ENCODE measurements around the gene SLC25A21.

SLC25A21 gene

DNA sequence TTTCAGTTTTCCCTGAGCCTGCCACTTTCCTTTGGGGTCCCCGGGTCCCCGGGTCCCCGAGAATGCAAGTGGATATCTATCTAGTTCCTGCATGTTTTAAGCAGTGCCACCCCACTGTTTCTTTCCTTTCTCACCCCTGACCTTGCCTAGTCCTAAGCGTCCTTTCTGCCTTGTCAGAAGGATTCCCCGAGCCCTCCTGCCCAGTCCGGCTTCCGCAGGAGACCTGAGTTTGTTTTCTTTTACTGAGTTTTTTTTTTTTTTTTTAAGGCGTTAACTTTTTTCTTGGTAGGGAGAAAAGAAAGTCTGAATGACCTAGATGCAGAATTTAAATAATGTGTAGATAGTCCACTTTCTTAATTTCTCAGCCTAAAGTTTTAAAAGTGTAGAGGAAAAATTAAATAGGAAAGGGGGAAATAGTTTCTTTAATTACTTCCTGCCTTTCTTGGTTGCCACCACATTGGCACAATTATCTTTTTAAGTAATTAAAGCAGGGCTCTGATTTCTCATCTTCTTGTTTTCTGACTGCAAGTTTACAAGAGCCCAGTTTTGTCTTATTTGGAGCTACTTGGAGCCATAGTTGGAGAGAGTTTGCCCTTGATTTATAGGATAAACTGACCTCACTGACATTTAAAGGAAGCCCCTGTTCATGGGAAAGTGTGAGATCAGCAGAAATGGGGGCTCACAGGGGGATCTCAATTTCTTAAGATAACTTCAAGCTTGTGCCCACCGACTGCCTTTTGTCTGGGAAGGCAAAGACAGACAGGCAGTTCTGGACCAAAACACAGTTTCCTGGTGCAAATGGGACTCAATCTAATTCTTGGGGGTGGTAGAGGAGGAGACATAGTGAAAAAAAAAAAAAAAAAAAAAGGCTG is 507.8 kb downstream of the SLC25A21 start:
- Histone ChIP-seq H2BK120ac (ENCODE audit: insufficient read depth, low read length, poor library complexity) (no peak overlapping the region), H3K4me1 (ENCODE audit: control insufficient read depth in 1 of 2, insufficient read depth in 2 of 2, low read length in 2 of 2) (peaks cover 24 to 26% of the 10 kb centered on the region in 2 experiments), H3K14ac (ENCODE audit: low read length) (no peak overlapping the region), H3K4me2 (ENCODE audit: low read length) (no peak overlapping the region), H3K27me3 (ENCODE audit: insufficient read depth, low read length) (peaks cover 67% of the 10 kb centered on the region), H3K79me2 (ENCODE audit: control insufficient read depth, insufficient read depth, low read length, poor library complexity) (no peaks in the 10 kb centered on the region), H2AK5ac (ENCODE audit: low read length) (no peak overlapping the region), H3K4me3 (ENCODE audit: low read depth, low read length) (no peak overlapping the region), H3K9me3 (ENCODE audit: insufficient read depth, low read depth, low read length) (peaks cover 12% of the 10 kb centered on the region), H3K27ac (ENCODE audit: low read depth, low read length) (no peak overlapping the region), H3K23ac (ENCODE audit: low read length) (no peak overlapping the region), H4K12ac (ENCODE audit: low read depth, low read length) (no peak overlapping the region), H2BK5ac (ENCODE audit: low read depth, low read length, poor library complexity) (no peak overlapping the region), H3K4ac (ENCODE audit: low read depth, low read length) (no peak overlapping the region), H2BK12ac (ENCODE audit: low read length) (no peak overlapping the region), H3K36me3 (ENCODE audit: control insufficient read depth in 1 of 2, insufficient read depth in 2 of 2, low read length in 2 of 2) (no peaks in the 10 kb centered on the region), H3K79me1 (ENCODE audit: low read length) (no peaks in the 10 kb centered on the region), H2AFZ (ENCODE audit: insufficient read depth, low read length, poor library complexity) (no peak overlapping the region), H4K91ac (ENCODE audit: low read depth, low read length) (no peak overlapping the region), H3K9ac (ENCODE audit: low read length) (no peak overlapping the region), H3K18ac (ENCODE audit: low read length) (no peak overlapping the region), H4K8ac (ENCODE audit: low read depth, low read length) (no peak overlapping the region)
- WGBS (ENCODE audit: extremely low coverage, insufficient coverage, insufficient read length): no CpG with 5 or more reads among the region's 9 CpGs
- no peak for DNase-seq

DNA sequence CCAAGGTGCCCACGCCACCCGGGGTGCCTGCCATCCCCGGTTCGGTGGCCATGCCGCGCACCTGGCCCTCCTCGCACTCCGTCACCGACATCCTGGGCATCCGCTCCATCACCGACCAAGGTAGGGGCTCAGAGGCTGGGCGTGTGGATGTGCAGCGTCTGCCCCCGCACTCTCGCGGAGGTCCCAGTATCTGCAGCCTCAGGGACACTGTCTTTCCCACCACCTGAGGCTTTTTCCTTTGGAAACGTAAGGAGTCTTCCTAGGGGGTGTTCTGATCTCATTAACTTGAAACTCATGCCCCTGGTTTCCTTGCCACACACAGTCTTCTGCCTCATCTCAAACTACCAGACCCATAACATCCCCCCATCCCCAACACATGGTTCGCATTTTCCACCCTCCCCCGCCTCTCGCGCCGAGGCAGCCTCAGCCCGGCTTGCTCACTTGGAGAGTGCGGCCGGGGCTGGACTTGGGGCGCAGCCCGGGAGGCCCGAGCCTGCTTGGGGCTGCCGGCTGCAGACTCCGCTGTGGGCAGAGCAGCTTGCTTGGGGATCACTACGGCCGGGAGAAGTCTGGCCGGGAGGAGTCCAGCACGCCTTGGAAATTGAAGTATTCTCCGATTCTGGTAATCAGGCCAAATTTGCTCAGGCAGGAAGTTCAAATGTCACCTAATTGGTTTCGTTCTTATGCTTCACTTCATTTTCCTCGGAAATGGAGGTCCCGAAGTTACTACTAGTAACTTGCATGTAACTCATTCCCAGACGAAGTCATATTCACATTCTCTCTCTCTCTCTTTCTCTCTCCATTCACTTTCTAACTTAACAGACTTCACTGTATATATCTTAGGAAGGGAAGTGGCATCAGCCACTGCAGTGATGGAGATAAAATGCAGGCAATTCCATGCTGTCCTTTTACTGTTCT is 508.7 kb downstream of the SLC25A21 start:
- H4K91ac ChIP-seq (ENCODE audit: low read depth, low read length): no peak overlapping the region
- H3K79me1 ChIP-seq (ENCODE audit: low read length): no peaks in the 10 kb centered on the region
- H2BK120ac ChIP-seq (ENCODE audit: insufficient read depth, low read length, poor library complexity): no peak overlapping the region
- H3K9me3 ChIP-seq (ENCODE audit: insufficient read depth, low read depth, low read length): peaks cover 12% of the 10 kb centered on the region
- no peak overlapping the region for H4K12ac ChIP-seq (ENCODE audit: low read depth, low read length)
- H4K8ac ChIP-seq (ENCODE audit: low read depth, low read length): no peak overlapping the region
- no peak overlapping the region for H3K4me3 ChIP-seq (ENCODE audit: low read depth, low read length)
- H3K27me3 ChIP-seq (ENCODE audit: insufficient read depth, low read length): peaks cover 76% of the 10 kb centered on the region
- no peak overlapping the region for H3K14ac ChIP-seq (ENCODE audit: low read length)
- no peak overlapping the region for H3K23ac ChIP-seq (ENCODE audit: low read length)
- H3K18ac ChIP-seq (ENCODE audit: low read length): no peak overlapping the region
- no peak overlapping the region for H2AK5ac ChIP-seq (ENCODE audit: low read length)
- H3K4me2 ChIP-seq (ENCODE audit: low read length): peak overlapping the region; percentile 82
- no CpG with 5 or more reads among the region's 39 CpGs for WGBS (ENCODE audit: extremely low coverage, insufficient coverage, insufficient read length)
- H3K27ac ChIP-seq (ENCODE audit: low read depth, low read length): no peak overlapping the region
- DNase-seq: no peak
- no peaks in the 10 kb centered on the region for H3K79me2 ChIP-seq (ENCODE audit: control insufficient read depth, insufficient read depth, low read length, poor library complexity)
- no peak overlapping the region for H3K4ac ChIP-seq (ENCODE audit: low read depth, low read length)
- no peak overlapping the region for H3K9ac ChIP-seq (ENCODE audit: low read length)
- no peak overlapping the region for H2AFZ ChIP-seq (ENCODE audit: insufficient read depth, low read length, poor library complexity)
- H2BK12ac ChIP-seq (ENCODE audit: low read length): no peak overlapping the region
- H2BK5ac ChIP-seq (ENCODE audit: low read depth, low read length, poor library complexity): no peak overlapping the region
- H3K36me3 ChIP-seq (ENCODE audit: control insufficient read depth in 1 of 2, insufficient read depth in 2 of 2, low read length in 2 of 2): no peaks in the 10 kb centered on the region
- peaks cover 24 to 26% of the 10 kb centered on the region in 2 experiments for H3K4me1 ChIP-seq (ENCODE audit: control insufficient read depth in 1 of 2, insufficient read depth in 2 of 2, low read length in 2 of 2)

DNA sequence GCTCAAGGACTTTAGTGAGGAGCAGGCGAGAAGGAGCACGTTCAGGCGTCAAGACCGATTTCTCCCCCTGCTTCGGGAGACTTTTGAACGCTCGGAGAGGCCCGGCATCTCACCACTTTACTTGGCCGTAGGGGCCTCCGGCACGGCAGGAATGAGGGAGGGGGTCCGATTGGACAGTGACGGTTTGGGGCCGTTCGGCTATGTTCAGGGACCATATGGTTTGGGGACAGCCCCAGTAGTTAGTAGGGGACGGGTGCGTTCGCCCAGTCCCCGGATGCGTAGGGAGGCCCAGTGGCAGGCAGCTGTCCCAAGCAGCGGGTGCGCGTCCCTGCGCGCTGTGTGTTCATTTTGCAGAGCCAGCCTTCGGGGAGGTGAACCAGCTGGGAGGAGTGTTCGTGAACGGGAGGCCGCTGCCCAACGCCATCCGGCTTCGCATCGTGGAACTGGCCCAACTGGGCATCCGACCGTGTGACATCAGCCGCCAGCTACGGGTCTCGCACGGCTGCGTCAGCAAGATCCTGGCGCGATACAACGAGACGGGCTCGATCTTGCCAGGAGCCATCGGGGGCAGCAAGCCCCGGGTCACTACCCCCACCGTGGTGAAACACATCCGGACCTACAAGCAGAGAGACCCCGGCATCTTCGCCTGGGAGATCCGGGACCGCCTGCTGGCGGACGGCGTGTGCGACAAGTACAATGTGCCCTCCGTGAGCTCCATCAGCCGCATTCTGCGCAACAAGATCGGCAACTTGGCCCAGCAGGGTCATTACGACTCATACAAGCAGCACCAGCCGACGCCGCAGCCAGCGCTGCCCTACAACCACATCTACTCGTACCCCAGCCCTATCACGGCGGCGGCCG is 509.6 kb downstream of the SLC25A21 start:
- peak overlapping the region; percentile 82 for H3K4me2 ChIP-seq (ENCODE audit: low read length)
- no peak overlapping the region for H2BK5ac ChIP-seq (ENCODE audit: low read depth, low read length, poor library complexity)
- H2AFZ ChIP-seq (ENCODE audit: insufficient read depth, low read length, poor library complexity): peak overlapping the region; percentile 57
- H3K4me1 ChIP-seq (ENCODE audit: control insufficient read depth in 1 of 2, insufficient read depth in 2 of 2, low read length in 2 of 2): peaks cover 26% of the 10 kb centered on the region in 2 experiments
- no peak for DNase-seq
- no peak overlapping the region for H2BK120ac ChIP-seq (ENCODE audit: insufficient read depth, low read length, poor library complexity)
- H3K23ac ChIP-seq (ENCODE audit: low read length): no peak overlapping the region
- WGBS (ENCODE audit: extremely low coverage, insufficient coverage, insufficient read length): no CpG with 5 or more reads among the region's 71 CpGs
- H3K14ac ChIP-seq (ENCODE audit: low read length): no peak overlapping the region
- H3K4ac ChIP-seq (ENCODE audit: low read depth, low read length): no peak overlapping the region
- no peaks in the 10 kb centered on the region for H3K79me2 ChIP-seq (ENCODE audit: control insufficient read depth, insufficient read depth, low read length, poor library complexity)
- H2BK12ac ChIP-seq (ENCODE audit: low read length): no peak overlapping the region
- no peaks in the 10 kb centered on the region for H3K36me3 ChIP-seq (ENCODE audit: control insufficient read depth in 1 of 2, insufficient read depth in 2 of 2, low read length in 2 of 2)
- peaks cover 85% of the 10 kb centered on the region for H3K27me3 ChIP-seq (ENCODE audit: insufficient read depth, low read length)
- H3K4me3 ChIP-seq (ENCODE audit: low read depth, low read length): peak overlapping the region; percentile 41
- no peak overlapping the region for H4K8ac ChIP-seq (ENCODE audit: low read depth, low read length)
- H4K91ac ChIP-seq (ENCODE audit: low read depth, low read length): no peak overlapping the region
- no peaks in the 10 kb centered on the region for H3K79me1 ChIP-seq (ENCODE audit: low read length)
- no peak overlapping the region for H4K12ac ChIP-seq (ENCODE audit: low read depth, low read length)
- H3K9ac ChIP-seq (ENCODE audit: low read length): no peak overlapping the region
- no peak overlapping the region for H2AK5ac ChIP-seq (ENCODE audit: low read length)
- H3K18ac ChIP-seq (ENCODE audit: low read length): no peak overlapping the region
- no peak overlapping the region for H3K27ac ChIP-seq (ENCODE audit: low read depth, low read length)
- peaks cover 12% of the 10 kb centered on the region for H3K9me3 ChIP-seq (ENCODE audit: insufficient read depth, low read depth, low read length)

DNA sequence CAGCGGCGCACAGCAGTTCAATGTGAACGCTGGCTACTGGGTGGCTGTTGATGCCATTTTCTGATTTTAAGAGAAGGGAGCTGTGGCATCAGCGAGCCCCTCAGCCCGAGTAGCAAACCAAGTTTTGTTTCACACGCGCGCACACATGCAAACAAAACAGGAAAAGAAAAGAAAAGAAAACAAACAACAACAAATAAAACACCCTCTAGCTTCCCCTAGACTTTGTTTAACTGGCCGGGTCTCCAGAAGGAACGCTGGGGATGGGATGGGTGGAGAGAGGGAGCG is 510.2 kb downstream of the SLC25A21 start:
- no peak overlapping the region for H2AFZ ChIP-seq (ENCODE audit: insufficient read depth, low read length, poor library complexity)
- H4K12ac ChIP-seq (ENCODE audit: low read depth, low read length): no peak overlapping the region
- H2BK120ac ChIP-seq (ENCODE audit: insufficient read depth, low read length, poor library complexity): no peak overlapping the region
- no peaks in the 10 kb centered on the region for H3K36me3 ChIP-seq (ENCODE audit: control insufficient read depth in 1 of 2, insufficient read depth in 2 of 2, low read length in 2 of 2)
- peaks cover 90% of the 10 kb centered on the region for H3K27me3 ChIP-seq (ENCODE audit: insufficient read depth, low read length)
- H3K4ac ChIP-seq (ENCODE audit: low read depth, low read length): no peak overlapping the region
- H3K9ac ChIP-seq (ENCODE audit: low read length): no peak overlapping the region
- H4K8ac ChIP-seq (ENCODE audit: low read depth, low read length): no peak overlapping the region
- H3K79me2 ChIP-seq (ENCODE audit: control insufficient read depth, insufficient read depth, low read length, poor library complexity): no peaks in the 10 kb centered on the region
- no peaks in the 10 kb centered on the region for H3K79me1 ChIP-seq (ENCODE audit: low read length)
- no peak overlapping the region for H2BK5ac ChIP-seq (ENCODE audit: low read depth, low read length, poor library complexity)
- H2BK12ac ChIP-seq (ENCODE audit: low read length): no peak overlapping the region
- WGBS (ENCODE audit: extremely low coverage, insufficient coverage, insufficient read length): no CpG with 5 or more reads among the region's 11 CpGs
- H3K27ac ChIP-seq (ENCODE audit: low read depth, low read length): no peak overlapping the region
- peak overlapping the region; percentile 82 for H3K4me2 ChIP-seq (ENCODE audit: low read length)
- H3K23ac ChIP-seq (ENCODE audit: low read length): no peak overlapping the region
- no peak overlapping the region for H2AK5ac ChIP-seq (ENCODE audit: low read length)
- H3K9me3 ChIP-seq (ENCODE audit: insufficient read depth, low read depth, low read length): peaks cover 12% of the 10 kb centered on the region
- no peak overlapping the region for H3K18ac ChIP-seq (ENCODE audit: low read length)
- H3K14ac ChIP-seq (ENCODE audit: low read length): no peak overlapping the region
- H3K4me1 ChIP-seq (ENCODE audit: control insufficient read depth in 1 of 2, insufficient read depth in 2 of 2, low read length in 2 of 2): peaks cover 29 to 30% of the 10 kb centered on the region in 2 experiments
- no peak overlapping the region for H3K4me3 ChIP-seq (ENCODE audit: low read depth, low read length)
- no peak overlapping the region for H4K91ac ChIP-seq (ENCODE audit: low read depth, low read length)
- DNase-seq: no peak
